Gastroesophageal sphincter (tissue), 4 donors: ENCODE results near the gene AFG1L. TPM values are rescaled to one million over a fixed set of nuclear protein-coding genes. Genes with fewer than 3 reads are reported as not detected.

Source experiments
- ATAC-seq: fragments of 150-250 bp; one replicate; pipeline ENCODE4 v1.9.1; 2016; ENCODE audit warnings: mild to moderate bottlenecking, moderate library complexity
- H3K27ac ChIP-seq, 4 donors: fragments of 200-600 bp; sonication (generic) in 3 of 4; 1 replicate in 3 of 4; 2 replicates in 1 of 4; pipeline ENCODE4 v1.5.1; 2016 to 2019
- H3K27me3 ChIP-seq: fragments of 200-600 bp; sonication (generic); one replicate; pipeline ENCODE4 v1.5.1; 2019
- H3K36me3 ChIP-seq, 2 donors: fragments of 200-600 bp; sonication (generic); one replicate each; pipeline ENCODE4 v1.5.1; 2019; ENCODE audit warnings: control low read depth in 1 of 2
- H3K4me1 ChIP-seq, 3 donors: fragments of 200-600 bp; sonication (generic); 1 replicate in 2 of 3; 2 replicates in 1 of 3; pipeline ENCODE4 v1.5.1; 2016 to 2019; ENCODE audit warnings: control low read depth in 2 of 3
- H3K4me3 ChIP-seq, 2 donors: fragments of 200-600 bp; sonication (generic); one replicate each; pipeline ENCODE4 v1.5.1; 2019; ENCODE audit warnings: mild to moderate bottlenecking in 1 of 2, moderate library complexity in 1 of 2
- H3K9me3 ChIP-seq, 3 donors: fragments of 200-600 bp; sonication (generic); one replicate each; pipeline ENCODE4 v1.5.1; 2017 to 2019; ENCODE audit warnings: control low read depth in 2 of 3
- EP300 ChIP-seq: sonication (generic); formaldehyde crosslinking; IDR thresholded peaks from one replicate; pipeline ENCODE4 v1.6.1; 2017; ENCODE audit warnings: antibody characterized with exemption, mild to moderate bottlenecking
- POLR2A ChIP-seq, 2 donors: fragments of 450-650 bp; IDR thresholded peaks; one replicate each; pipeline ENCODE4 v1.6.1; 2017; ENCODE audit warnings: antibody characterized with exemption in 2 of 2, mild to moderate bottlenecking in 2 of 2, moderate library complexity in 1 of 2
- POLR2AphosphoS5 ChIP-seq: sonication (generic); formaldehyde crosslinking; IDR thresholded peaks from one replicate; pipeline ENCODE4 v1.6.1; 2017; ENCODE audit warnings: antibody characterized with exemption
- WGBS, 2 donors: methylation state at CpG; one replicate each; pipeline ENCODE4 v1.1.5; 2018; ENCODE audit warnings: low coverage in 1 of 2; 5-methylcytosine and 5-hydroxymethylcytosine counted together
- total RNA-seq, 4 donors: library from RNA; depleted of rRNA; stranded (reverse); fragments of >200 nt; gene quantifications; one replicate each; pipeline ENCODE4 v1.1.0, GENCODE V29; 2016
- TF ChIP-seq, protein P1 (sequence below), 4 experiments: fragments of 200-600 bp in 2 of 4; fragments of 450-650 bp in 2 of 4; sonication (generic) in 1 of 4; IDR thresholded peaks; one replicate each; pipeline ENCODE4 v1.5.1; 2017 to 2019; ENCODE audit warnings: antibody characterized with exemption in 4 of 4, mild to moderate bottlenecking in 2 of 4, moderate library complexity in 2 of 4

Gene AFG1L
- total RNA-seq, 4 donors from 2014 or later = 1.6 to 7.6 (median 5.7) TPM

DNA sequence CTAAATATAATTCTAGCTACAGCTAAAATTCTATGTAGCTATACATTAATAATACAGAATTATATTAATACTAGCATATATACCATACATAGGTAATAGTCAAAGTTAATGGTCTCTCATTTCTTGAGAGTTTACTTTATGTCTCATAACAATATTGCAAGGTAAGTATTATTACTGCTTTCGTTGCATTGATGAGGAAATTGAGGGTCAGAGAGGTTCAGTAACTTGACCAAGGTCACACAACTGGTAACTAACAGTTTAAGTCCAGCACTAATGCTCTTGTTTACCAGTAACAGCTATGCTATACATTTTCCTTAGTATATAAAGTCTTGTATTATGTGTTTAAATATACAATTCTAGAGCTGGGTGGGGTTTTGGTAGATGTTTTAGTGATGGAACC, 67.6 kb downstream of the AFG1L start:
- no peak for ATAC-seq
- no peak overlapping the region for H3K4me3 ChIP-seq
- no peaks in the 10 kb centered on the region for H3K27me3 ChIP-seq
- peaks cover 0 to 16% of the 10 kb centered on the region in 2 donors for H3K36me3 ChIP-seq
- H3K27ac ChIP-seq = no peak overlapping the region
- WGBS, 2 donors = 89 to 100% methylated on average over 1 of the region's 1 CpG
- TF ChIP-seq POLR2A (IDR thresholded peaks at IDR 0.05) = no peak
- TF ChIP-seq, protein P1, sequence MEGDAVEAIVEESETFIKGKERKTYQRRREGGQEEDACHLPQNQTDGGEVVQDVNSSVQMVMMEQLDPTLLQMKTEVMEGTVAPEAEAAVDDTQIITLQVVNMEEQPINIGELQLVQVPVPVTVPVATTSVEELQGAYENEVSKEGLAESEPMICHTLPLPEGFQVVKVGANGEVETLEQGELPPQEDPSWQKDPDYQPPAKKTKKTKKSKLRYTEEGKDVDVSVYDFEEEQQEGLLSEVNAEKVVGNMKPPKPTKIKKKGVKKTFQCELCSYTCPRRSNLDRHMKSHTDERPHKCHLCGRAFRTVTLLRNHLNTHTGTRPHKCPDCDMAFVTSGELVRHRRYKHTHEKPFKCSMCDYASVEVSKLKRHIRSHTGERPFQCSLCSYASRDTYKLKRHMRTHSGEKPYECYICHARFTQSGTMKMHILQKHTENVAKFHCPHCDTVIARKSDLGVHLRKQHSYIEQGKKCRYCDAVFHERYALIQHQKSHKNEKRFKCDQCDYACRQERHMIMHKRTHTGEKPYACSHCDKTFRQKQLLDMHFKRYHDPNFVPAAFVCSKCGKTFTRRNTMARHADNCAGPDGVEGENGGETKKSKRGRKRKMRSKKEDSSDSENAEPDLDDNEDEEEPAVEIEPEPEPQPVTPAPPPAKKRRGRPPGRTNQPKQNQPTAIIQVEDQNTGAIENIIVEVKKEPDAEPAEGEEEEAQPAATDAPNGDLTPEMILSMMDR (IDR thresholded peaks at IDR 0.05) = no peak
- TF ChIP-seq POLR2AphosphoS5 = no peak
- no peaks in the 10 kb centered on the region for H3K9me3 ChIP-seq
- no peaks in the 10 kb centered on the region for H3K4me1 ChIP-seq

DNA sequence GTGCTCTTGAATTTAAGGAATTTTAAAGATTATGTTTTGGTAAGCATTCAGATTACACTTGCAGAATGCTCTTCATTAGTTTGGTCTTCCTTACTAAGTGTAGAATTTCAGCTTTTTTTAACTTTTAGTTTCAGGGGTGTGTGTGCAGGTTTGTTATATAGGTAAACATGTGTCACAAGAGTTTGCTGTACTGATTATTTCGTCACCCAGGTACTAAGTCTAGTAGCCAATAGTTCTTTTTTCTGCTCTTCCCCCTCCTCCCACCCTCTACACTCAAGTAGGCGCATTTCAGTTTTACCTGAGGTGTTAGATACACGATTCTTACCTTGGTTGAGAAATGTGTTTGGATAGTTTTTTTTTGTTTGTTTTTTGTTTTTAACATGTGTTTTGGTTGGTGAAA, 68.3 kb downstream of the AFG1L start:
- no peak overlapping the region for H3K27ac ChIP-seq
- peaks cover 0 to 11% of the 10 kb centered on the region in 2 donors for H3K36me3 ChIP-seq
- WGBS, 2 donors = 79 to 85% methylated on average over 3 of the region's 3 CpGs
- H3K4me3 ChIP-seq = no peak overlapping the region
- no peaks in the 10 kb centered on the region for H3K9me3 ChIP-seq
- H3K27me3 ChIP-seq = no peaks in the 10 kb centered on the region
- no peaks in the 10 kb centered on the region for H3K4me1 ChIP-seq
- TF ChIP-seq POLR2AphosphoS5 (no peak), POLR2A (IDR thresholded peaks at IDR 0.05) (no peak), EP300 (no peak)
- TF ChIP-seq, protein P1 (IDR thresholded peaks at IDR 0.05) = no peak
- no peak for ATAC-seq

DNA sequence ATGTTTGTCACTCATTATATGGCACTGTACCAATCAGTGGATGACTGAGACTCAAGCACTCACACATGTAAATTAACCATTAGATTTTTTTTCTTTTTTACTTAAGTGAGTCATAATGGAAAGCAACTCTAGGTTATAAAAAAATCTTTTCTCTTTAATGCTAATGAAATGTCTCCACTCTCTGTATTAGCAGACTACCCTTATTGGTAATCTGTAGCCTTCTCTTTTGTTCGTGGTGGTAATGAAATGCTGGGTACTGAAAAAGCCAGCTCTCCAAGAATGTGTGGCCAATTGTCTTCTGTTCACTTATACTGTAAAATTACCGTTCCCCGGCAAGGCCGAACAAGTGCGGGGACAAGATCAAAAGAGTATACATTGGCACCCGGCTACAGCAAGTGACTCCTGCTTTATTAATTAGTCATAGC, 69.0 kb downstream of the AFG1L start:
- no peak for ATAC-seq
- TF ChIP-seq POLR2A (IDR thresholded peaks at IDR 0.05) (no peak), EP300 (no peak), POLR2AphosphoS5 (no peak)
- Histone ChIP-seq H3K4me1 (no peaks in the 10 kb centered on the region), H3K36me3 (peaks cover 0 to 4% of the 10 kb centered on the region in 2 donors), H3K4me3 (no peak overlapping the region), H3K27me3 (no peaks in the 10 kb centered on the region), H3K9me3 (no peaks in the 10 kb centered on the region), H3K27ac (no peak overlapping the region)
- 77 to 78% methylated on average over 1 to 6 of the region's 6 CpGs for WGBS, 2 donors

DNA sequence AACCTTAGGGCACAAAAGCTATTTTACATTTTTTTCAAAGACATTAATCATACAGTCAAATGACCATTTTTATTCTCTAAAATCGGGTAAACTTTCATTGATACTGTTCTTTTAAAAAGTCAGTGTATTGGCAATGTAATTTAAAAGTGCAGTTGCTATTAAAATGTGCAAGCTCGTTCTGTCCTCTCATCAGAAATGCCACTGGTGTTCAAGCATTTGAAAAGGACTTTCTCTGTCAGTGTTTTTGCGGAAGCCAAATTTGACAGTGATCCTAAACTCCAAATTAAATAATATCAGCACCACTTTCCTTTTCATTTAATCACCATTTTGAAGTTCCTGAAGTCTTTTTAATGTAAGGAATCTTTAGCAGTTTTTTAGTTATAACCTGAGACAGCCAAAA, 69.6 kb downstream of the AFG1L start:
- Histone ChIP-seq H3K9me3 (no peaks in the 10 kb centered on the region), H3K36me3 (no peaks in the 10 kb centered on the region), H3K27ac (no peak overlapping the region), H3K4me3 (no peak overlapping the region), H3K4me1 (no peaks in the 10 kb centered on the region), H3K27me3 (no peaks in the 10 kb centered on the region)
- no peak for ATAC-seq
- WGBS, 2 donors = 78 to 83% methylated on average over 3 of the region's 3 CpGs
- no peak for TF ChIP-seq POLR2AphosphoS5
- no peak for TF ChIP-seq EP300
- no peak for TF ChIP-seq POLR2A (IDR thresholded peaks at IDR 0.05)

DNA sequence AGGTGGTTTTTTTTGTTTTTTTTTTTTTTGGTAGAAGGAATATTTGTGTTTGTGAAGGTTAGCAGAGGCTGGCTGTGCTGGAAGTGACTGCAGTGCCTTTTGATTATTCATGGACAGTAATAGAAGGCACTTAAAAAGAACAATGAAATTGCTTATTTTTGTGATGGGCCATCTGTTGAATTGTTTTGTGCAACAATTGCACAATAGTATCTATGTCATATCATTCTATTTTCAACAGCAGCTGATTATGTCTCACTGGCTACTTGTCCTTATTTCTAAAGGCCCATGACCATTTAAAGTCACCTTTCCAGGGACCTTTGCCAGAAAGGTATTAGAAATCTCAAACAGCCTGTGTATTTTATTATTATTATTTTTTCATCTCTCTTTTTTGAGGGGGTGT, 70.6 kb downstream of the AFG1L start:
- H3K36me3 ChIP-seq = no peaks in the 10 kb centered on the region
- no peak overlapping the region for H3K27ac ChIP-seq
- no peaks in the 10 kb centered on the region for H3K9me3 ChIP-seq
- no peaks in the 10 kb centered on the region for H3K4me1 ChIP-seq
- no peak for ATAC-seq
- TF ChIP-seq EP300 (no peak), POLR2AphosphoS5 (no peak), POLR2A (IDR thresholded peaks at IDR 0.05) (no peak)
- TF ChIP-seq, protein P1 (IDR thresholded peaks at IDR 0.05) = no peak
- no peak overlapping the region for H3K4me3 ChIP-seq
- H3K27me3 ChIP-seq = no peaks in the 10 kb centered on the region

DNA sequence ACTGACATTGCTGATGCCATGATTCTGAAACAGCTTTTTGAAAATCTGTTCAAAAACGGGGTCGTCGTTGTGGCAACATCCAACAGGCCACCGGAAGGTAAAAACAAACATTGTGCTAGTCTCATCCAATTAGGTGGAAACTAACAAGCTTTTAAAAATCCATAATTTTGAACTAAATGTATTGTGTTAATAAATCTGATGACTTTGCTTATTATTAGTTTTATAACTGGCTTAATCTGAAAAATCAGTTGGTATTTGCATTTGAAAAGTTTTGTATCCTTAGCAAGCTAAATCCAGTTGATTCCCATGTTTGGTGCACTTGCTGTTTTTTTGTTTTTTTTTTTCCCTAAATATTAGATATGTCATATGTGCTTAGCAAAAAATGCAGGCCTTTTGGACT, 71.4 kb downstream of the AFG1L start:
- H3K4me1 ChIP-seq = no peaks in the 10 kb centered on the region
- H3K27me3 ChIP-seq = no peaks in the 10 kb centered on the region
- H3K9me3 ChIP-seq = no peaks in the 10 kb centered on the region
- TF ChIP-seq EP300 (no peak), POLR2AphosphoS5 (no peak), POLR2A (IDR thresholded peaks at IDR 0.05) (no peak)
- TF ChIP-seq, protein P1 (IDR thresholded peaks at IDR 0.05) = no peak
- no peaks in the 10 kb centered on the region for H3K36me3 ChIP-seq
- H3K4me3 ChIP-seq = no peak overlapping the region
- WGBS, 2 donors = 88 to 100% methylated on average over 4 of the region's 4 CpGs
- no peak for ATAC-seq
- H3K27ac ChIP-seq = no peak overlapping the region
